Measurements from ENCODE around the gene PDE4B.

GRCh38 chr1:65769636-65770035 is 23.1 kb upstream of the PDE4B start:
- TF ChIP-seq CTCF (IDR thresholded peaks at IDR 0.05) (no peak), POLR2A (IDR thresholded peaks at IDR 0.05) (no peak)

Data from sigmoid colon (tissue), 3 donors.